GDM1 (cell line): ENCODE results near the gene MALRD1.

ENCODE experiments used
- DNase-seq: peaks from one replicate; lab custom pipeline; 2025; lab: John Stamatoyannopoulos, UW

MALRD1 gene

DNA sequence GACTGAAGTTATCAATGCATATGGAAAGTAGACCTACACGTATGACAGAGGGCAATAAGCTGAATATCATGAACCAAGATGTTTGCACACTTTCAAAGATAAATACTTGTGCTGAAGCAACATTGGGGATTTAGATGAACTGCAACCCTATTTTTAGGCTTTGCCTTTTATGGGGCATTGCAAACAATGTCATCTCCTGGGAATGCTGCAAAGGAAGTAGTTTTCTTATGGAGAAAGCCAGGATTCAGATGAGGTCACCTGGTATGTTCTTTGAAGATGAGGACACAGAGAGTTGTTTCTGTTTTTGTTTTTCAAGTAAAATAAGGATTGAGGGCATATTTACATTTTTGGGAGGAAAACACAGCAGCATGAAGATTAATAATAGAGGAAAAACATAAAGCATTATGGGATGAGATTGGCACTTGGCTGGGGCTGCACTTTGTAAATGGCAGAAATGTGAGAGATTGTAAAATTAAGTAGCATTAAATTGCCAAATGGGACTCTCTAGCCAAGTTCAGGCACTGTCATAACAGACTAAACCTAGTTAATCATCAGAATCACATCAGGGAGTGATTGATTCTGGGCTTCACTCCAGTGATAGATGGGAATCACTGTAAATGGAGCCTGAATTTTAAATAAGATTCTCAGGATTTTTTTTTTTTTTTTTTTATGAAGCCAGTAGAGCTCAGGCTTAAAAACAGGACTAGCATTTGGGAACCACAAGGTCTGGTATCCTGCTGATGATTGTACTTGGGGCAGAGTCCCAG is 63.1 kb downstream of the MALRD1 start:
- no peak for DNase-seq

DNA sequence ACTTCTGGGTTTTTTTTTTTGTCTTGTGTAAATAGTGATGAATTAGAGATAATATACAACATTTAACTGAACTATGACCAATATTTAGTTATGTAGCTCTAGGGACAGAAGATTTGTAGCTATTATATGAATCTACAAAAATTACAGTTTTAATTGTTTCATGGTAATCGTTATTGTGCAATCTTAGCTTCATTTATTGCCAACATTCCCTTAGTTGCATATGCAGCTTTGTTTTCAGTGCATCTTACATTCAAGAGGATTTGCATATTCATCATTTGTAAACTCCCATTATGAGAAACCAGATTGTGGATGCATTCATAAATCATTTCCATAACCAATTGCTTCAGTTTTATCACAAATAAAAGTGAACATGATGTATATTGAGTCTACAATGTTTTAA is 68.8 kb downstream of the MALRD1 start:
- DNase-seq = no peak

DNA sequence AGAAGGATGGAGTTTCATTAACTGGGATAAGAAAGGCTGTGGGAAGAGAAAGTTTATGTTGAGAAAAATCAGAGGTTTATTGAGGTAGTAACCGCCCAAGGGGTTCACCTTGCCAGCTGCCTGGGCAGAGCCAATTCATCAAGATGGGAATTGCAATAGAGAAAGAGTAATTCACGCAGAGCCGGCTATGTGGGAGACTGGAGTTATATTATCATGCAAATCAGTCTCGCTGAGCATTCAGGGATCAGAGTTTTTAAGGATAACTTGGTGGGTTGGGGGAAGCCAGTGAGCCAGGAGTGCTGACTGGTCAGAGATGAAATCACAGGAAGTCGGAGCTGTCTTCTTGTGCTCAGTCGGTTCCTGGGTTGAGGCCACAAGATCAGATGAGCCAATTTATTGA is 70.6 kb downstream of the MALRD1 start:
- no peak for DNase-seq

DNA sequence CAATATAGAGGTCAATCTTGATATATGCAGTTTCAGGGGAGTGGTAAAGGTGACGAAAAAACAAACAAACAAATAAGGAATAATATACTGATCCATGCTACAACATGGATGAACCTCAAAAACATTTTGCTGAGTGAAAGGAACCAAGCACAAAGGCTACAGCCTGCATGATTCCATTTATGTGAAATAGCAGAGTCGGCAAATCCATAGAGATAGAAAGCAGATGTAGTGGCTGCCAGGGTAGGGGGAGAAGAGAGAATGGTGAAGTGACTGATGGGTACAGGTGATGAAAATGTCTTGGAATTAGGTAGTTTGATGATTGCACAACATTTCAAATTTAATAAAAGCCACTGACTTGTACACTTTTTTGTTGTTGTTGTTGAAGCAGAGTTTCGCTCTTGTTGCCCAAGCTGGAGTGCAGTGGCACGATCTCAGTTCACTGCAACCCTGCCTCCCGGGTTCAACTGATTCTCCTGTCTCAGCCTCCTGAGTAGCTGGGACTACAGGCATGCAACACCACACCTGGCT is 71.8 kb downstream of the MALRD1 start:
- no peak for DNase-seq

DNA sequence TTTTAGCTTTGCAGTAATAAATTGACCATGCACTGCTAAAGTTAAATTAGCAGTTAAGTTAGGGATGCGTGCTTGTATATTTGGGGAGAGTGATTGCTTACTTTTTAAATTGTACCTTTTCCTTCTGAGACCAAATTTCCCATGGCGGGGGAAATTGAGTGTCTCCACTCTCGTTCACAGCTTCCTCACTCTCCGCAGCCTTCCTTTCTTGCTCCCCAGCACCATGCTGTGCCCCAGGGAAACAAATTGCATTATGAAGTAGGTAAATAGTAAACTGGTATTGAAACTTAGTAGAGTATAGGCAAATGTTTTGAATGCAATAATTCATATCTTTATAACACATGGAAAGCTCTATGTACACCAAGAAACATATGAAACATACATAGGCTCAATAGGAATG is 85.4 kb downstream of the MALRD1 start:
- no peak for DNase-seq

DNA sequence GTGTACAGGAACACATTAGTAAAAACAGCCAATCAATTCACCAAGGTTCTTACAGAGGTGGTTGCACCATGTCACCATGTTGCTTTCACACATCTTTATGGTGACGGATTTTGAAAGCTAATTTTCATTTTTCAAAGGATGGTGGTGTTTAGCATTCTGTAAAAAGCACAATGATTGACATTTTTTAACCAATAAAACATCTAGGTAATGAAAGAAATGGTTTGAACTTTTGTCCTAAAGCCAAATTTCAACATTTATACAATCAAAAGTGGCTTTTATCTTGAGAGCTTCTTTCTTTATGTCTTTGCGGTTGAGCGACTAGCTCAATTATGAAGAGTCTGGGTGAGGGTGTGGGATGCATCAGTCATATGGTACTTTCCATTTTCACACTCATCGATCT is 94.4 kb downstream of the MALRD1 start:
- no peak for DNase-seq

DNA sequence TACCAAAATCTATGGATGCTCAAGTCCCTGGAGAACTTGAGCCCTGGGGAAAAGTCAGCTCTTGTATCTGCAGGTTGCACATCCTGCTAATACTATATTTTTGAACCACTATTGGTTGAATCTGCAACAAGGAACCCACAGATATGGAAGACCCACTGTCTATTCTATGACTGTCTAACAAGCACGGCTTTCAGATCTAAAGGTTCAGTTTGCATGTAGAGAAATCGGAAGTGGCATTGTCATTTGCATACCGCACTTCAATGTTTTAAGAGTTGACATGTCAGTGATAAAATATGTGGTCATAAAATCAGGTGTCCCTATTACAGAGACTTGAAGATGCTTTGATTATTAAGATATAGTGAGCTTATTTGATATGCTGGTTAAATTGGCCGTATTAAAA is 95.6 kb downstream of the MALRD1 start:
- no peak for DNase-seq

DNA sequence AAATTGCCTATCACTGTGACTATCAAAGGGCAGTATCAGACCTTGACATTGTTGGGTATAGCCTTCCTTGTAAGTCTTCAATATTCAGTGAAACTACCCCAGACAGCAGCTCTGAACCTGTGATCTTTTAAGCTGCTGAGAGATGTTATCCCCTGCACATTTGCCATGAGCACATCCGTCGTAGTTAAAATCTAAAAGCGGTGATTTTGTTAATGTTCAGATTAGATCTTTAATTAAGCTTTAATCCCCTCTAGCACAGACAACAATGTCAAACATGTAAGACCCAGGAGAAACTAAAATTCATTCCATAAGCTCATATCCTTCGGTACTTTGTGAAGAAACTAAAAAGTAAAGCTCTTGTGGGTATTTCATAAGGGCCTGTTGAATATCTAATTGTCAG is 105.8 kb downstream of the MALRD1 start:
- DNase-seq = no peak

DNA sequence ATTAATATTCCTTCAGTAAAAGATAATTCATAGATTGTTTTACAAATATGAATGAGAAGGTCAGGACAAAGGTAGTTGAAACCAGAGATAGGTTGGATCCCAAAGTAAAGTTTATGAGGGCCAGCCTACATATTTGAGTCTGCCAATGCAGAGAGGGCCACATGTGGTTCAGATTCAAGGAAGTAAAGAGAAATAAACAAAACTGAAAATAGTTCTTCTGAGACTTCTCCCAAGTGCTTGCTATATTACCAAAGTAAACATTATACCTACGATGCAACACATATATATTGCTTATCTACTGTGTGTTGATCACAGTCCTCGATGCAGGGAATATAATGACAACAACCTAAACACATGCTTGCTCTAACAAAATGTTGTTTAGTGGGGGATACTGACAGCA is 109.8 kb downstream of the MALRD1 start:
- no peak for DNase-seq

DNA sequence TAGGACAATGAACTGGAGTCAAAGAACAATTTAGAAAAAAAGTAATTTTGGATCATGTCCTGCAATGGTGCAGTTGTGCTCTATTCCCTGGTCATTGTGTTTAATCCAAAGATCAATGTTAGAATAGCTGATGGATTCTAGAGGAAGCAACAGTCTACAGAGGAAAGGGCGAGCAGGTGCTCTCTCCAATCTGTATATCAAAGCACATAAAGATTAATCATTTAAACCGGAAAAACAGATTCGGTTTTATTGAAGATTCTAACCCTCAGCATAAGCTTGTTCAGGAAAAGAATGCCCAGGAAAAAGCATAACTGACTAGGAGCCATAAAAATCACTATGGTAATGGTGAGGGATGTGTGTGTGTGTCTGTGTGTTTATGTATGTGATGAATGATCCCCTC is 110.3 kb downstream of the MALRD1 start:
- DNase-seq = no peak

DNA sequence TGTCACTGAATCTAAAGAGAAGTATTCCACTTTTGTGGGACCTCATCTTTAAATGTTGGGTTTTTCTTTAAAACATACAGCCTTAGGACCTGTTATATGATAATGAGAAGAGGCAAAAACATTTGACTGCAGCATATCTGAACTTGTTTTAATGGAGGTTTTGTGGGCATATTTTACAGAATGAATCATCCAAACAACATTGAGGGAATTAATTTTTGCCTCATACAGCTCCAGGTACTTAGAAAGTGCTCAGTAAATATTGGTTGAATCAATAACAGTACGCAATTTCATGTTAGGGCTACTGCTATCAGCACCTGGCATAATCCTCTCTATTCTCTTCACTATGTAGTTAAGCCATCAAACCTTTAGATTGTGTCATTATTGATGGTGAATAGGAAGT is 115.9 kb downstream of the MALRD1 start:
- no peak for DNase-seq

DNA sequence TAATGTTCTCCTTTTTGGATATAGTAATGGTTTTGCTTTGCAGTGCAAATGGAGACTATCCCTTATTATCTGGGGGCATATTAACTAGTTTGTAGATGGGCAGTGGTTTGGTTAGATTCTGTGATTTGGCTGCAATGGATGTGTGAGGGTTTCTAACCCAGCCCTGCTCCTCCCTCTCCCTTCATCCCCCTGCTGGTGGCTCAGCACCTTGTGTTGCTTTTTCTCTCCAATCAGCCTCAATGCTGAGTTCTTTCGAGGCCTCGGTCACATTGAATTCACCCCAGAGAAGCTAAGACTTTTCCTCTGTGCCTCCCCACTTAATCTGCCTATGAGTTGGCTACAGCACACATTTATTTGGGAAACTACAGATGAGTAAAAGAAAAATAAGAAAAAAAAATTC is 120.0 kb downstream of the MALRD1 start:
- no peak for DNase-seq

DNA sequence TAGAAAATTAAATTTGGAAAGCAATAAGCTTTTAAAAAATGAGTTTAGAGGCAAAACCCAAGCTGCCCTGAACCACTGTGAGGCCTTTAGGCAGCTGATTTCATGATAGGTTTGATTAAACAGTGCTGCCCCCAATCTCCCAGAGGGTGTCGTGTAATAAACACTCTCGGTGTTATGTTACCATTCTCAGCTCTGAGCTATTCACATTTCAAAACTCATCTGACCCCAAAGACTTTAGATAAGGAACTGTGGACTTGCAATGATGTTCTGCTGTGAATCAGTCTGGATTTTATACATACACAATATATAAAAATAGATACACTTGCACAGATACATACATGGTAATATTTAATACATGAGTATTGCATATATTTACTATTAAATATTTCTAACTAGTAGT is 120.4 kb downstream of the MALRD1 start:
- DNase-seq = no peak

DNA sequence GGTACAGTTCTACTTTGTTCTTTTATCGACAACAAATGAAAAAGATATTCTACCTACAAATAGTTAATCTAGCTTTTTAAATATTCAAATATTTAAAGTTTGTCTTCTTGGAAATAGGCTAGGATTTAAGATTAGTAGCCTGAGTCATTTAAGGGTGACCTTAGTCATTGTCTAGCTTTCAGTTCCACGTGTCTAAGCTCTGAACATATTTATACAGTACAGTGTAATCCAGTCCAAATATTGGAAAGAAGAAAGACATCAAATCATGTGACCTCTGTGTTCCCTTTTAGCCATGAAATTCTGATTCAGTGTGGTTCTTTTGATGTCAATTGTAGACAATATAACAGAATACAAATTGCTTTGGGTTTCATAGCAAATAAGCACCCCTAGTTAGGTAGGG is 121.1 kb downstream of the MALRD1 start:
- no peak for DNase-seq

DNA sequence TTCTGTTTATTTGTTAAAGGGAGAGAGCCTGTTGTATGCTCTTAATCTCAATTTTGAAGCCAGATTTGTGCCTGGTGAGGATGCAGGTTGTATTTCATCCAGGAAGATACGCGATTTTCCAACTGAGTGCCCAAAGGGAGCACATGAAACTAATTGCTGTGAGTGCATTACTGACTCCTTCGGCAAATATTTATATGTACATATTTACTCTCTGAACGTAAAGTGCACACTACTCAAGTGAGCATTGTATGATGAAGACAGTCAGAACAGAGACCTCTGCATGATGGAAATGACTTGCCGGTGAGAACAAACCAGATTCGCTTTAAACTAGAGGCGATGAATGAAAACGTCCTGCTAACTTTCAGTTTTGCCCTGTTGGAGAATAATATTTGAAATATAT is 130.1 kb downstream of the MALRD1 start:
- no peak for DNase-seq

DNA sequence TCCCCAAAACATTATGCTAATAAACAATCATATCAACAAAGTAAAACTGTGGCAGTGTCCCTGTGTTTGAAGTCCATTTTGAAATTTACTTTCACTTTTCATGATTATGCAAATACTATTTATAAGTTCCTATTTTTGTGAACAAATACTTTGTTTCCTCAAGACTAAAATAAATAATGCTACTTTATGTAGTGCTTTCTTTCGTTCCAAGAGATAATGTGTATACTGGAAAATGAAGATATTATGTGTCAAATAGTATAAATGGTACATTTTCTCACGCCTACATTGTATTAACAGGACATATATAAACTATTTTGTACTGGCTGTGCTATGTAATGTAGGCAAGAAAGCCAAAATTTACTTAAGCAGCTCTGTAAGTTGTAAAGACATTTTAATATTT is 136.3 kb downstream of the MALRD1 start:
- DNase-seq = no peak

DNA sequence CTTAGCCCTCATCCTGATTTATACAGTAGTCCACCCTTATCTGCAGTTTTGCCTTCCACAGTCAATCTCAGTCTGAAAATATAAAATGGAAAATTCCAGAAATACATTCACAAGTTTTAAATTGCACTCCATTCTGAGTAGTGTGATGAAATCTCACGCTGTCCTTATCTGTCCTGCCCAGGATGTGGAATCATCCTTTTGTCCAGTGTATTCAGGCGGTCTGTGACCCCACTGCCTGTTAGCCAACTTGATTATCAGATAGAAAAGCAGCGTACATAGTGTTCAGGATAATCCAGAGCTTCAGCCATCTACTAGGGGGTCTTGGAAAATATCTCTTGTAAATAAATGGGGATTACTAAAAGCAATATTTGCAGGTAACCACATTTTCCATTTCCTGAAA is 146.3 kb downstream of the MALRD1 start:
- DNase-seq = no peak

DNA sequence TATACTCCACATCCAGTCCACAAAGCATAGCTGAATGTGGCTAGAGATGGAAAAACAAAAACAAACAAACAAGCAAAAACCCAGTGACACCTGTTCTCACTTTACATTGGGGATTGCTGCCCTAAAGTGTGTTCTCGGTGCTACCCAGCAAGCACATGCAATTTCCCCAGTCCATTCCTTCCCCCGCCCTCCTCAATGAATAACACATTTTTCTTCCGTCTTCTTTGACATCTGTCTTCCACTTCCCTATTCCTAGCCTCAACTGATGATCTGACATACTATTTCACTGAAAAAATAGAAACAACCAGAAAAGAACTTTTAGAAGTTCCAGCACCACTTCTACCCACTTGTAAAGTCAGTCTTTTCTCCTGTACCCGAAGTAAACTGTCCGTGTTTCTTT is 147.1 kb downstream of the MALRD1 start:
- DNase-seq = no peak

DNA sequence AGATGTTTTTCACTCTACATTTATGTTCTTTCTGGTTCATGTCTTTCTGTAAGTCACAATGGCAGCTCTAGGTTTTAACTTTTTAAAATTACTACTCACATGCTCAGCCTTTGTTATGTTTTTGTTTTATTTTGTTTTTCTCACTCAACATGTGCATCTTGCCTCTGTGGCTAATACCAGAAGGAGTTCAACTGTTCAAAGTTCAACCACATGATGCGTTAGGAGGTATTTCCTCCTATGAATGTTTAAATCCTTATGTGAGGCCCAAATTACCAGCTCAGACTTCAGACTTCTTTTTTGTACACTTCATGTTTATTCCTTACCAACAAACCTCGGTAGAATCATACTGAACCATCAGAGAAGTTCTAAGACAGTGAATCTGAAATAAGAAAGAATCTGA is 151.6 kb downstream of the MALRD1 start:
- no peak for DNase-seq

DNA sequence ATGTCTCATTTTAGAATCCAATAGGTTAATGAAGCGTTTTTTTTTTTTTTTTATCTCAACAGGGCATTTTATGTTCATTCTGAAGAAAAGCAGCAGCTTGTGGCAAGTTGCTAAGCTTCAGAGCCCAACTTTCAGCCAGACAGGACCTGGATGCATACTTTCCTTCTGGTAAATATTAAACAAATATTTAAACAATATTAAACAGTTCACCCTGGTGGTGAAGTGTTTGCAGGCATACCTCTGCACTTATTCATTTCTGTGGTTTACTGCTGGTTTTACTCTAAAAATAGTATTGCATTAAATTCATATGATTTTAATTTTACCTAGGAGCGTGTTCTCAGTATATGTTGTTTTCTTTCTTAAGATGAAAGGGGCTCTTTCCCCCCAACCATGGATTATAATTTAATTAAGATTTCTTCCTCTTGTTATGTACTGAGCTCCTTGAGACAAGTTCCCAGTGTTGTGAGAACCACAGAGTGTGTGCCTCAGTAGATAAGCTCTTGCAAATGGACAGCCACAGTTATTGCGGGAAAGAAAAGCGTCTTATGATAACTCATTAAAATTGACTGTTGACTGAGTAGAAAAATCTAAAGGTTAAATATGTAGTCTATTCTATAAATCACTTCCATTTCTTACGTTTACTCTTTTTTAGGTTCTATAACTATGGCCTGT is 155.8 kb downstream of the MALRD1 start:
- no peak for DNase-seq

DNA sequence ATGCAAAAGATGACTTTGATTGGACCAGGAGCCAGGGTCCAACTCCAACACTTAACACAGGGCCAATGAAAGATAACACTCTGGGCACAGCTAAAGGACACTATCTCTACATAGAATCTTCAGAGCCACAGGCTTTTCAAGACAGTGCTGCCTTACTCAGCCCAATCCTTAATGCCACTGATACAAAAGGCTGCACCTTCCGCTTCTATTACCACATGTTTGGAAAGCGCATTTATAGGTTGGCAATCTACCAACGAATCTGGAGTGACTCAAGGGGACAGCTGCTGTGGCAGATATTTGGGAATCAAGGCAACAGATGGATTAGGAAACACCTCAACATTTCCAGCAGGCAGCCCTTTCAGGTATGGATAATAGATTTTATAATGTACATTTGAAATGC is 160.7 kb downstream of the MALRD1 start:
- DNase-seq = no peak

DNA sequence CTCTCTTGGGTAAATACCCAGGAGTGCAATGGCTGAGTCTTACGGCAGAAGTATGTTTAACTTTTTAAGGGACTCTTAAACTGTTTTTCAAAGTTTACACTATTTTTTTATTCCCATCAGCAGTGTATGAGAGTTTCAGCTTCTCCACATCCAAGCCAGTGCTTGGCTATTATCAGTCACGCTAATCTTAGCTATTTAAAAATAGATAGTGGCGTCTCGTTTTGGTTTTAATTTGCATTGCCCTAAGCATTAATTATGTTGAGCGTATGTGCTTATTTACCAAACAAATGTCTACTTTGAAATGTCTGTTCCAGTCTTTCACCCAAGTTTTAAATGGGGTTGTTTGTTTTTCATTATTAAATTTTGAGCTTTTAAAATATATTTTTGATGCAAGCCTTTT is 164.0 kb downstream of the MALRD1 start:
- DNase-seq = no peak

DNA sequence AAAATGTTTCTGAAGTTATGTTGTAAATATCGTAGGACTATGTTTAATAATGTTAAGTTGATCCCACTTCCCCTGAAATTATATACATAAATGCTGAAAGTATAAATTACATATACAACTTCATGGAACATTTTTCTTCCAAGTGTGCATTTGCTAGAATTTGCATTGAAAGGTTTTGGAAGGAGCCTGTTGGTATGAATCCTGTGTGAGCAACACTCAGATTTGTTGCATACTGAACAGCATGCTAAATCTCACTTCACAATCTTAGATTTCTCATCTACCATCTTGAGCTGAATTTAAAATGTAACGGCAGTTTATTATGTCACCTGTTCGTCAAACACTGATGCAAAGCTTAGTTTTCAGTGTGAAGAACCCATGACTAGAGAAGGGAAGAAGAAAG is 172.6 kb downstream of the MALRD1 start:
- no peak for DNase-seq

DNA sequence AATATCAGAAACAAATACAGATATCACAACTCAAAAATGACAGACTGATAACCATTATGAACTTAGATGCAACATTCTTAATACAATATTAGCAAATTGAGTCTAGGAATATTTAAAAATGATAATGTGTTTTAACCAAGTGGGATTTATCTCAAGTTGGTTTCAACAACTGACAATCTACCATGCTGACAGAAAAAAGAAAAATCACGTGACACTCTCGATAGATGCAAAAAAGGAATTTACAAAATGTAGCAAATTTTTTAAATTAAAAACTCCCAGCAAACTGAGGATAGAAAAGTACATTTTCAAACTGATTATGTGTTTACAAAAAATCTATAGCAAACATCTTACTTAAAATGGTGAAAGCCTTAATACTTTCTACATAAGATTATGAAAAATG is 177.4 kb downstream of the MALRD1 start:
- no peak for DNase-seq
